ENCODE data around the gene FOXO1. TPM values are rescaled to one million over a fixed set of nuclear protein-coding genes. Genes with fewer than 3 reads are reported as not detected.

Gene FOXO1
- total and polyA plus RNA-seq, 2 donors (not counting 1 experiment from before 2014, with no cell fraction given) = 1.9 to 2.5 TPM

GRCh38 chr13:40624383-40624782, 42.1 kb downstream of the FOXO1 start:
- no peaks in the 10 kb centered on the region for H3K27me3 ChIP-seq (ENCODE audit: control insufficient read depth, insufficient read depth, low read length)
- H3K36me3 ChIP-seq (ENCODE audit: control insufficient read depth, insufficient read depth, low read length) = no peaks in the 10 kb centered on the region
- H3K9me3 ChIP-seq (ENCODE audit: control insufficient read depth, insufficient read depth, low read depth, low read length) = no peaks in the 10 kb centered on the region
- H3K4me2 ChIP-seq (ENCODE audit: extremely low read depth, insufficient read depth, low read length) = no peak overlapping the region
- H4K20me1 ChIP-seq (ENCODE audit: control insufficient read depth, extremely low read depth, insufficient read depth, low read length) = no peaks in the 10 kb centered on the region
- H3K79me2 ChIP-seq (ENCODE audit: control insufficient read depth, insufficient read depth, low read length) = no peaks in the 10 kb centered on the region
- peak; percentile 19 to 31 for DNase-seq (ENCODE audit: low read depth in 2 of 2)
- no peaks in the 10 kb centered on the region for H3K4me1 ChIP-seq (ENCODE audit: control insufficient read depth, extremely low read depth, insufficient read depth, low read length)
- TF ChIP-seq EZH2 (IDR thresholded peaks at IDR 0.05; ENCODE audit: low read length, missing control alignments) = no peak
- no peak overlapping the region for H3K4me3 ChIP-seq (replicated peaks in 1 of 4; ENCODE audit: control extremely low read depth in 1 of 4, insufficient read depth in 1 of 4, low read depth in 3 of 4, low read length in 4 of 4)
- no peak overlapping the region for H3K9ac ChIP-seq (ENCODE audit: insufficient read depth, low read length)
- no peak overlapping the region for H2AFZ ChIP-seq (ENCODE audit: low read length)
- no peak overlapping the region for H3K27ac ChIP-seq (ENCODE audit: insufficient read depth, low read length)

GRCh38 chr13:40622761-40623160, 43.7 kb downstream of the FOXO1 start:
- Histone ChIP-seq H3K27ac (ENCODE audit: insufficient read depth, low read length) (no peak overlapping the region), H3K9me3 (ENCODE audit: control insufficient read depth, insufficient read depth, low read depth, low read length) (no peaks in the 10 kb centered on the region), H3K4me3 (replicated peaks in 1 of 4; ENCODE audit: control extremely low read depth in 1 of 4, insufficient read depth in 1 of 4, low read depth in 3 of 4, low read length in 4 of 4) (no peak overlapping the region), H3K9ac (ENCODE audit: insufficient read depth, low read length) (no peak overlapping the region), H3K4me1 (ENCODE audit: control insufficient read depth, extremely low read depth, insufficient read depth, low read length) (no peaks in the 10 kb centered on the region), H3K27me3 (ENCODE audit: control insufficient read depth, insufficient read depth, low read length) (no peaks in the 10 kb centered on the region), H3K36me3 (ENCODE audit: control insufficient read depth, insufficient read depth, low read length) (no peaks in the 10 kb centered on the region), H3K4me2 (ENCODE audit: extremely low read depth, insufficient read depth, low read length) (no peak overlapping the region), H4K20me1 (ENCODE audit: control insufficient read depth, extremely low read depth, insufficient read depth, low read length) (no peaks in the 10 kb centered on the region), H3K79me2 (ENCODE audit: control insufficient read depth, insufficient read depth, low read length) (no peaks in the 10 kb centered on the region), H2AFZ (ENCODE audit: low read length) (no peak overlapping the region)
- DNase-seq (ENCODE audit: low read depth in 2 of 2) = no peak
- no peak for TF ChIP-seq CTCF (conservative IDR thresholded peaks at IDR 0.05 in 1 of 2, IDR thresholded peaks at IDR 0.05 in 1 of 2; ENCODE audit: low read depth in 1 of 2, low read length in 2 of 2)

- H3K9me3 ChIP-seq (ENCODE audit: control insufficient read depth, insufficient read depth, low read depth, low read length) = no peaks in the 10 kb centered on the region
- H3K9ac ChIP-seq (ENCODE audit: insufficient read depth, low read length) = no peak overlapping the region
- H3K27me3 ChIP-seq (ENCODE audit: control insufficient read depth, insufficient read depth, low read length) = no peaks in the 10 kb centered on the region
- H3K36me3 ChIP-seq (ENCODE audit: control insufficient read depth, insufficient read depth, low read length) = no peaks in the 10 kb centered on the region
- no peak overlapping the region for H3K4me2 ChIP-seq (ENCODE audit: extremely low read depth, insufficient read depth, low read length)
- no peaks in the 10 kb centered on the region for H3K79me2 ChIP-seq (ENCODE audit: control insufficient read depth, insufficient read depth, low read length)
- no peak overlapping the region for H3K27ac ChIP-seq (ENCODE audit: insufficient read depth, low read length)
- TF ChIP-seq EZH2 (IDR thresholded peaks at IDR 0.05; ENCODE audit: low read length, missing control alignments) (no peak), CTCF (conservative IDR thresholded peaks at IDR 0.05 in 1 of 2, IDR thresholded peaks at IDR 0.05 in 1 of 2; ENCODE audit: low read depth in 1 of 2, low read length in 2 of 2) (no peak)
- DNase-seq (ENCODE audit: low read depth in 2 of 2) = no peak
- no peaks in the 10 kb centered on the region for H3K4me1 ChIP-seq (ENCODE audit: control insufficient read depth, extremely low read depth, insufficient read depth, low read length)
- H4K20me1 ChIP-seq (ENCODE audit: control insufficient read depth, extremely low read depth, insufficient read depth, low read length) = no peaks in the 10 kb centered on the region
- H3K4me3 ChIP-seq (replicated peaks in 1 of 4; ENCODE audit: control extremely low read depth in 1 of 4, insufficient read depth in 1 of 4, low read depth in 3 of 4, low read length in 4 of 4) = no peak overlapping the region
- H2AFZ ChIP-seq (ENCODE audit: low read length) = no peak overlapping the region
Observed at GRCh38 chr13:40622246-40622645, 44.2 kb downstream of the FOXO1 start.
